Sigmoid colon (tissue), 7 donors: ENCODE results near the gene C2CD2. TPM values are rescaled to one million over a fixed set of nuclear protein-coding genes. Genes with fewer than 3 reads are reported as not detected.

Experiments used
- DNase-seq: peaks from one replicate; pipeline ENCODE4 v3.0.0-alpha.2; 2019
- H3K27ac ChIP-seq, 4 donors: fragments of 200-600 bp; sonication (generic); one replicate each; pipeline ENCODE4 v1.5.1; 2016 to 2019; ENCODE audit warnings: mild to moderate bottlenecking in 1 of 4
- H3K27me3 ChIP-seq, 3 donors: fragments of 200-600 bp; sonication (generic); one replicate each; pipeline ENCODE4 v1.5.1; 2019; ENCODE audit warnings: mild to moderate bottlenecking in 1 of 3
- H3K36me3 ChIP-seq, 4 donors: fragments of 200-600 bp; sonication (generic); one replicate each; pipeline ENCODE4 v1.5.1; 2016 to 2019
- H3K4me1 ChIP-seq, 4 donors: fragments of 200-600 bp; sonication (generic); one replicate each; pipeline ENCODE4 v1.5.1; 2017 to 2019
- H3K4me3 ChIP-seq, 4 donors: fragments of 200-600 bp; sonication (generic); one replicate each; pipeline ENCODE4 v1.5.1; 2017 to 2019; ENCODE audit warnings: mild to moderate bottlenecking in 2 of 4, moderate library complexity in 1 of 4
- H3K9me3 ChIP-seq, 4 donors: fragments of 200-600 bp in 3 of 4; sonication (generic) in 3 of 4; one replicate each; pipeline versions ENCODE4 v1.5.1 to v1.6.1; 2013 to 2019
- EP300 ChIP-seq, 4 donors: sonication (generic); formaldehyde crosslinking; IDR thresholded peaks; one replicate each; pipeline ENCODE4 v1.6.1; 2017; ENCODE audit warnings: antibody characterized with exemption in 4 of 4
- POLR2A ChIP-seq, 2 donors: fragments of 450-650 bp; IDR thresholded peaks; one replicate each; pipeline ENCODE4 v1.6.1; 2016; ENCODE audit warnings: antibody characterized with exemption in 2 of 2, mild to moderate bottlenecking in 2 of 2, moderate library complexity in 2 of 2
- POLR2AphosphoS5 ChIP-seq, 4 donors: sonication (generic); formaldehyde crosslinking; IDR thresholded peaks; one replicate each; pipeline ENCODE4 v1.6.1; 2017; ENCODE audit warnings: antibody characterized with exemption in 4 of 4
- WGBS, 2 donors: extraction: QIAGEN DNeasy Blood & Tissue Kit; methylation state at CpG; one replicate each; pipeline ENCODE4 v1.1.7; 2013; 5-methylcytosine and 5-hydroxymethylcytosine counted together
- intact Hi-C: fragments of 100-400 bp; cut with DNase I; formaldehyde crosslinking; loops from one replicate; pipeline ENCODE4 v1.15.1; 2023
- polyA plus RNA-seq, 3 donors: library from polyadenylated mRNA; stranded (reverse); fragments of 200-250 nt; gene quantifications; one replicate each; pipeline ENCODE4 v1.2.3, GENCODE V29; 2013
- total RNA-seq, 4 donors: library from RNA; depleted of rRNA; stranded (reverse); fragments of >200 nt; gene quantifications; one replicate each; pipeline ENCODE4 v1.1.0, GENCODE V29; 2016
- TF ChIP-seq, protein P1 (sequence below), 4 experiments: fragments of 450-650 bp in 3 of 4; fragments of 200-600 bp in 1 of 4; IDR thresholded peaks; one replicate each; pipeline ENCODE4 v1.5.1; 2016 to 2019; ENCODE audit warnings: antibody characterized with exemption in 4 of 4, mild to moderate bottlenecking in 3 of 4, moderate library complexity in 2 of 4
- donor health status: healthy with polysubstance abuse.
- donor health status: Bipolar disorder and iron deficiency.
- donor health status: healthy.

Gene C2CD2
- total and polyA plus RNA-seq, 7 donors, result 1.8 to 45.1 (median 19.0) TPM

DNA sequence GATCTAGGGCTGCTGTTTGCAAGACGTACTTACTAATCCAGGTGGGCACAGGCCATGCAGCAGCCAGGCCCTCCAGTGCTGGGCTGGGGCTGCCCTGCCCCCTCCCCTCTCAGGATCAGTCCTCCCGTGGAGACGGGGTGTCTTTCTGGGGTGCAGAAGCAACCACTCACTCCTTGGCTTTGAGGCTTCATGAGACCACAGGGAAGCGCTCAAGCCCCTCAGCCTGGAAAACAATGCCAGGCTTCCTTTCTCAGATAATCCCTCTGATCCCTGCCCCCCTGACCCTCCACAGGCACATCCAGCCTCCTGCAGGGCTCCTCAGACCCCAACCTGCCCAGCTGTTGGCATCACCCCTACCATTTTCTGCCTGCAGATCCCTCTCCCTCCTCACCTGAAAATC is 13.9 kb upstream of the C2CD2 start:
- TF ChIP-seq, protein P1, sequence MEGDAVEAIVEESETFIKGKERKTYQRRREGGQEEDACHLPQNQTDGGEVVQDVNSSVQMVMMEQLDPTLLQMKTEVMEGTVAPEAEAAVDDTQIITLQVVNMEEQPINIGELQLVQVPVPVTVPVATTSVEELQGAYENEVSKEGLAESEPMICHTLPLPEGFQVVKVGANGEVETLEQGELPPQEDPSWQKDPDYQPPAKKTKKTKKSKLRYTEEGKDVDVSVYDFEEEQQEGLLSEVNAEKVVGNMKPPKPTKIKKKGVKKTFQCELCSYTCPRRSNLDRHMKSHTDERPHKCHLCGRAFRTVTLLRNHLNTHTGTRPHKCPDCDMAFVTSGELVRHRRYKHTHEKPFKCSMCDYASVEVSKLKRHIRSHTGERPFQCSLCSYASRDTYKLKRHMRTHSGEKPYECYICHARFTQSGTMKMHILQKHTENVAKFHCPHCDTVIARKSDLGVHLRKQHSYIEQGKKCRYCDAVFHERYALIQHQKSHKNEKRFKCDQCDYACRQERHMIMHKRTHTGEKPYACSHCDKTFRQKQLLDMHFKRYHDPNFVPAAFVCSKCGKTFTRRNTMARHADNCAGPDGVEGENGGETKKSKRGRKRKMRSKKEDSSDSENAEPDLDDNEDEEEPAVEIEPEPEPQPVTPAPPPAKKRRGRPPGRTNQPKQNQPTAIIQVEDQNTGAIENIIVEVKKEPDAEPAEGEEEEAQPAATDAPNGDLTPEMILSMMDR (IDR thresholded peaks at IDR 0.05), result no peak
- no peak for TF ChIP-seq EP300 (IDR thresholded peaks at IDR 0.05)
- TF ChIP-seq POLR2A (IDR thresholded peaks at IDR 0.05), result no peak
- TF ChIP-seq POLR2AphosphoS5 (IDR thresholded peaks at IDR 0.05), result no peak
- H3K4me3 ChIP-seq, result no peak overlapping the region
- no peak overlapping the region for H3K27ac ChIP-seq
- intact Hi-C loops, result no loop called here
- DNase-seq, result no peak
- H3K27me3 ChIP-seq, result no peaks in the 10 kb centered on the region
- no peaks in the 10 kb centered on the region for H3K4me1 ChIP-seq
- no peaks in the 10 kb centered on the region for H3K9me3 ChIP-seq
- WGBS, 2 donors, result 93 to 97% methylated on average over 4 of the region's 4 CpGs
- no peaks in the 10 kb centered on the region for H3K36me3 ChIP-seq

DNA sequence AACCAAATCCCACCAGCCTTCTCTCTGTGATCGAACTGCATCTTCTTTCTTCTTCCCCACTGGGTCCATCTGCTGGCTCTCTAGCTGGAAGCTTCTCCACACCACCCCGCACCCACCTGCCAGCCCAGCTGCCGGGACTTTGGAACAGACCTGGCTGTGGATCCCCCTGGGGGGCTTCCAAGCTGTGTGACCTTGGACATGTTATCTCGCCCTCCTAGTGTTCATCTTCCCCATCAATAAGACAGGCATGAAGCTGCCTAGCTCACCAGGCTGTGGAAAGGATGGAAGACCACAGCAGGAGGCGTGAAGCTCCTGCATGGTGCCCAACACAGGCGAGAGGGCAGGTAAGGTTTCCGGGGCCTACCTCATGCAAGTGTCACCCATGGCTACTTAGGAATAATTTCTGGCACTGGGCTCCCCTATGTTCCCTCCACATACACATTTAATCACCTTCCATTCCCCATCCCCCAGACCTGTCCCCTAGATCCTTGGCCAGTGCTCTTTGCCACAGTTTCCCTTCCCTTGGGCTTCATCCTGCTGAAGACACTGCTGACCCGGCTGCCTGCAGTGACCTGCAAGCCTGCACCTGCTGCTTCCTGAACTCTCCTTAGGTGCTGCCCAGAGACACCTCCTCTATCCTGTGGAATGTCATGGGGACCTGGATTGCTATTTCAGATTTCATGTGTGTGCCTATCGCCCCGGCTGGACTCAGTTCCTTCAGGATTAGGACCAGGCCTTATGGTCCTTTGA is 13.2 kb upstream of the C2CD2 start:
- no peaks in the 10 kb centered on the region for H3K9me3 ChIP-seq
- H3K27me3 ChIP-seq, result no peaks in the 10 kb centered on the region
- H3K4me3 ChIP-seq, result no peak overlapping the region
- DNase-seq, result no peak
- no peak for TF ChIP-seq POLR2AphosphoS5 (IDR thresholded peaks at IDR 0.05)
- TF ChIP-seq EP300 (IDR thresholded peaks at IDR 0.05), result no peak
- TF ChIP-seq, protein P1 (IDR thresholded peaks at IDR 0.05), result no peak
- no peak for TF ChIP-seq POLR2A (IDR thresholded peaks at IDR 0.05)
- WGBS, 2 donors, result 94% methylated on average over 10 of the region's 10 CpGs
- H3K4me1 ChIP-seq, result no peaks in the 10 kb centered on the region
- H3K27ac ChIP-seq, result no peak overlapping the region
- H3K36me3 ChIP-seq, result no peaks in the 10 kb centered on the region
- intact Hi-C loops, result no loop called here

DNA sequence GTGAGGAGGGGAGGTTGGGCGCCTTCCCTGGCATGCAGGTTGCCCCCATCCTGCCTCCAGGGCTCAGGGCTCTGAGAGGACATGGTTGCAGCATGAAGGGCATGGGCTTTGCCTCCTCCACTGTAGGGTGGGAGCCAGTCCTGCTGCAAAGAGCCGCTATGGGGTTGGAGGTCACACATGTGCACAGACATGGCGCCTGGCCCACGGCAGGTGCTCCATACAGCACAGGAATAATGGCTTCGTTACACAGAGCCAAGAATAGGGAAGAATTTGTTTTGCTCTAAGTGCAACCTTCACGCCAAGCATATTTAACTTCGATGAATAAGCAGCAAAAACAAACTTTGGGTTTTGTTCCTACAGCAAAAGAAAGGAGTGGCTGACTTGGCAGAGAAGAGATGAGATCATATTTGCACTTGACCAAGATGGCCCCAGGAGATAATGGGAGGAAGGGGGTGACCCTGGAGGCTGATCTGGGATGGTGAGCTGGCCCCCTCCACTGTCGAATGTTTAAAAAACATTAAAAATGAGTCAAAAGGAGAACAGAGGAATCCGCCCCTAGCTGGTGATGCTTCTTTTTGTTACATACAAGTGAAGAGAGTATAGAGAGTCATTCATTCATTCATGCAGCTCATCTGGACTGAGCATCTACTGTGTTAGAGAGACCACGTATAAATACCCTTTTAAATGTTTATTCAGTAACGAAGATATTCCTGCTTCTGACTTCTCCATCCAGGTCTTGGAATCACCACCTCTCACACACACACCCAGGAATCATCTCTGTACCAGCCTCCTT is 12.4 kb upstream of the C2CD2 start:
- no peak overlapping the region for H3K4me3 ChIP-seq
- DNase-seq, result no peak
- H3K27me3 ChIP-seq, result no peaks in the 10 kb centered on the region
- TF ChIP-seq, protein P1 (IDR thresholded peaks at IDR 0.05), result no peak
- no peak for TF ChIP-seq EP300 (IDR thresholded peaks at IDR 0.05)
- intact Hi-C loops, result no loop called here
- no peaks in the 10 kb centered on the region for H3K36me3 ChIP-seq
- H3K27ac ChIP-seq, result no peak overlapping the region
- 80 to 91% methylated on average over 11 of the region's 11 CpGs for WGBS, 2 donors
- H3K4me1 ChIP-seq, result no peaks in the 10 kb centered on the region
- no peaks in the 10 kb centered on the region for H3K9me3 ChIP-seq

DNA sequence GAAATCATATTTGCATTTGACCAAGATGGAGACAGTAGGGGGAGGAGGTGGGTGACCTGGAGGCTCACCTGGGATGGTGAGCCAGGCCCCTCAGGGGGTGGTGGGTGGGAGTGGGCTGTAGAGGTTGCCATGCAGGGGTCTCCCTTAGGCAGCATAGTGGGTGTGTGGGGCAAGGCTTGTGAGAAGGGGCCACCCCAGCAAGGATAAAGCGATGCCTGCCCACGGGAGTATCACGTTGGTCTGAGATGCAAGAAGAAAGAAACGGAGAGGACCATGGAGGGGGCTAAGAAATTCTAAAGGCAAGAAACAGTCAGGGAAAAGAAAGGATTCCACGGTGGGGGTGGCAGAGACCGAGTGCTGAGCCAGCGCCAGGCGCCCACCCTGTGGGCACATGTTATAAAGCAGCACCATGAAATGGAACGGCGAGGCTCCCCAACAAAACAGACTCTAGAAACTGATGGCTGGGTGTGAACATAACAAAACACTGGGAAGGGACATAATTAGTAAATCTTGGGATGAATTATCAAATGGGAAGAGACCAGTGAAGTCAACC is 11.7 kb upstream of the C2CD2 start:
- intact Hi-C loops, result no loop called here
- Histone ChIP-seq H3K36me3 (no peaks in the 10 kb centered on the region), H3K9me3 (no peaks in the 10 kb centered on the region), H3K27me3 (no peaks in the 10 kb centered on the region), H3K4me1 (no peaks in the 10 kb centered on the region), H3K4me3 (no peak overlapping the region), H3K27ac (no peak overlapping the region)
- WGBS, 2 donors, result 92 to 94% methylated on average over 10 of the region's 10 CpGs
- DNase-seq, result no peak
- TF ChIP-seq, protein P1 (IDR thresholded peaks at IDR 0.05), result no peak
- TF ChIP-seq POLR2AphosphoS5 (IDR thresholded peaks at IDR 0.05) (no peak), EP300 (IDR thresholded peaks at IDR 0.05) (no peak)
